ENCODE data around the gene ARSB. TPM values are rescaled to one million over a fixed set of nuclear protein-coding genes. Genes with fewer than 3 reads are reported as not detected.

Gene ARSB
- total RNA-seq, 1 donor from 2014 or later: 14.3 TPM

DNA sequence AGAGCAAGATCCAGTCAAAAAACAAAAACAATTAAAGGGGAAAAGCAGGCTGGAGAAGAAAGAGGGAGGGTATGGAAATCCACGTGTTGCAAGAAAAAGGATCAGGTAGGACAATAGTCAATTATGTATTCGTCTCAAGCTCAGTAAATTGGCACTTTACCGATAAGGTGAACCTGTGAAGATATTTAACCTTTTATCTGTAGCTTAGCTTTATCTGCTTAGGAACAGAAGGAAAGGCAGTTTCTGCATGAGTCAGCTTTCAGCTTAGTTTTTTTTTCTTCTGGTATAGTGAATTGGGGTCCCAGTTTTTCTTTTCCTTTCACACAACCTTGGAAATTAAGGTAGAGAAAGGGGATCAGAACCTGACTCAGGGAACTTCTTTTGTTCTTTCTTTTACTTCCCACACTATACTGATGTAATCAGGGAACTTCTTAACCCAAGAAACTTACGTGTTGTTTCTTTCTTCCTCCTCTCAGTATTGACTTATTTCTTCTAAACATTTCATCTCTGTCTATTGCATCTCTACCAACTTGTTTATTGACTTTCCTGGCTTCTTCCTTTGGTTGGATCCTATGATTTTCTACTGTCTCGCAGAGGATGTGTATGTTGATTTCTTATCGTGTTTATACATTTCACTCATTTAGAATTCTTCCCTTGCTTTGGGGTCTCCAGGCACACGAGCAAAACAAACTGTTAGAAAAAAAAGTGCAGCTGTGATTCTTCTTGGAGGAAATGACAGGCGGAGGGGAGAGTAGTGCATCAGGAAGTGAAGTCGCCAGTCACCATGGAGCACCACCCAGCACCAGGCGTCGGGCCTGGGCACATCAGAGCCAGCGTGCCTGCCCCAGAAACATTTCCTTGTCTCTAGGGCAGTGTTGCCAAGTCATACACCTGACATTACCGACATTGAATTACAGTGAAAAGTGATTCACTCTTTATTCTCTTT, 213.6 kb downstream of the ARSB start:
- no peaks in the 10 kb centered on the region for H3K36me3 ChIP-seq
- intact Hi-C loops (cut with micrococcal nuclease): no loop called here
- TF ChIP-seq, protein P1, sequence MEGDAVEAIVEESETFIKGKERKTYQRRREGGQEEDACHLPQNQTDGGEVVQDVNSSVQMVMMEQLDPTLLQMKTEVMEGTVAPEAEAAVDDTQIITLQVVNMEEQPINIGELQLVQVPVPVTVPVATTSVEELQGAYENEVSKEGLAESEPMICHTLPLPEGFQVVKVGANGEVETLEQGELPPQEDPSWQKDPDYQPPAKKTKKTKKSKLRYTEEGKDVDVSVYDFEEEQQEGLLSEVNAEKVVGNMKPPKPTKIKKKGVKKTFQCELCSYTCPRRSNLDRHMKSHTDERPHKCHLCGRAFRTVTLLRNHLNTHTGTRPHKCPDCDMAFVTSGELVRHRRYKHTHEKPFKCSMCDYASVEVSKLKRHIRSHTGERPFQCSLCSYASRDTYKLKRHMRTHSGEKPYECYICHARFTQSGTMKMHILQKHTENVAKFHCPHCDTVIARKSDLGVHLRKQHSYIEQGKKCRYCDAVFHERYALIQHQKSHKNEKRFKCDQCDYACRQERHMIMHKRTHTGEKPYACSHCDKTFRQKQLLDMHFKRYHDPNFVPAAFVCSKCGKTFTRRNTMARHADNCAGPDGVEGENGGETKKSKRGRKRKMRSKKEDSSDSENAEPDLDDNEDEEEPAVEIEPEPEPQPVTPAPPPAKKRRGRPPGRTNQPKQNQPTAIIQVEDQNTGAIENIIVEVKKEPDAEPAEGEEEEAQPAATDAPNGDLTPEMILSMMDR (IDR thresholded peaks at IDR 0.05; ENCODE audit: borderline replicate concordance): no peak
- H3K27me3 ChIP-seq (ENCODE audit: low read depth): no peaks in the 10 kb centered on the region
- no peak for DNase-seq
- no peak overlapping the region for H3K4me3 ChIP-seq
- no peak overlapping the region for H3K27ac ChIP-seq (replicated peaks)
- H3K4me1 ChIP-seq: peaks cover 10% of the 10 kb centered on the region
- H3K9me3 ChIP-seq (replicated peaks): peaks cover 1% of the 10 kb centered on the region

DNA sequence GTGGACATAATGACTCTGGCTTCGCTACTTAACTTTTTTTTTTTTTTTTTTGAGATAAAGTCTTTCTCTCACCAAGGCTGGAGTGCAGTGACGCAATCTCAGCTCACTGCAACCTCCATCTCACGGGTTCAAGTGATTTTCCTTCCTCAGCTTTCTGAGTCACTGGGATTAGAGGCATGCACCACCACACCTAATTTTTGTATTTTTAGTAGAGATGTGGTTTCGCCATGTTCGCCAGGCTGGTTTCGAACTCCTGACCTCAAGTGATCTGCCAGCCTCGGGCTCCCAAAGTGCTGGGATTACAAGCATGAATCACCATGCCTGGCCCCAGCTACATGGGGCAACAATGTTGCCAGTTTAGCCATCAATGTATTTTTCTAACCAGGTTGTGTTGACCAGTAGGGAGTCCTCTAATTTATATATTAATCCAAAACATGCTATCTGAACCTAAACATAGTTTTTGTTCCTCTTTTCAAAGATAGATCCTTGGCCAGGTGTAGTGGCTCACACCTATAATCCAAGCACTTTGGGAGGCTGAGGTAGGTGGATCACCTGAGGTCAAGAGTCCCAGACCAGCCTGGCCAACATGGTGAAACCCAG, 216.2 kb downstream of the ARSB start:
- H3K36me3 ChIP-seq: no peaks in the 10 kb centered on the region
- DNase-seq: no peak
- H3K9me3 ChIP-seq (replicated peaks): no peaks in the 10 kb centered on the region
- TF ChIP-seq, protein P1 (IDR thresholded peaks at IDR 0.05; ENCODE audit: borderline replicate concordance): no peak
- H3K4me1 ChIP-seq: peaks cover 10% of the 10 kb centered on the region
- H3K27me3 ChIP-seq (ENCODE audit: low read depth): no peaks in the 10 kb centered on the region
- no peak overlapping the region for H3K27ac ChIP-seq (replicated peaks)
- intact Hi-C loops (cut with micrococcal nuclease): no loop called here
- H3K4me3 ChIP-seq: no peak overlapping the region

DNA sequence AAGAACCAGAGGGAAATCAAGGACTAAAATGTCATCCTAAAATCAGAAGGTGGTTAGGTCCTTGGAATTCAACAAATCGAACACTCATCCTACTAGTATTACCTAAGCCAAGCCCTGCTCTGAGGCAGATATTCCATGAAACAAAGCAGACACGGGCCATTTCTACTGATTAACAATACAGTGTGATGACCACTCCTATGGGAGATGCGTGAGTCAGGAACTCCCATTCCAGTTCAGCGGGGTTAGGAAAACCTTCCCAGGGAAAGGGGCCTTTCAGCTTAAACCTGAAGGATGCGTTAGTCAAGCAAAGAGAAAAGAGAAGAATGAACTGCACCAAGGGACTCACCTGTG, 218.7 kb downstream of the ARSB start:
- H3K9me3 ChIP-seq (replicated peaks): no peaks in the 10 kb centered on the region
- H3K36me3 ChIP-seq: no peaks in the 10 kb centered on the region
- no peak overlapping the region for H3K4me3 ChIP-seq
- TF ChIP-seq, protein P1 (IDR thresholded peaks at IDR 0.05; ENCODE audit: borderline replicate concordance): no peak
- no peak overlapping the region for H3K27ac ChIP-seq (replicated peaks)
- intact Hi-C loops (cut with micrococcal nuclease): no loop called here
- DNase-seq: no peak
- no peaks in the 10 kb centered on the region for H3K27me3 ChIP-seq (ENCODE audit: low read depth)
- H3K4me1 ChIP-seq: peaks cover 3% of the 10 kb centered on the region

DNA sequence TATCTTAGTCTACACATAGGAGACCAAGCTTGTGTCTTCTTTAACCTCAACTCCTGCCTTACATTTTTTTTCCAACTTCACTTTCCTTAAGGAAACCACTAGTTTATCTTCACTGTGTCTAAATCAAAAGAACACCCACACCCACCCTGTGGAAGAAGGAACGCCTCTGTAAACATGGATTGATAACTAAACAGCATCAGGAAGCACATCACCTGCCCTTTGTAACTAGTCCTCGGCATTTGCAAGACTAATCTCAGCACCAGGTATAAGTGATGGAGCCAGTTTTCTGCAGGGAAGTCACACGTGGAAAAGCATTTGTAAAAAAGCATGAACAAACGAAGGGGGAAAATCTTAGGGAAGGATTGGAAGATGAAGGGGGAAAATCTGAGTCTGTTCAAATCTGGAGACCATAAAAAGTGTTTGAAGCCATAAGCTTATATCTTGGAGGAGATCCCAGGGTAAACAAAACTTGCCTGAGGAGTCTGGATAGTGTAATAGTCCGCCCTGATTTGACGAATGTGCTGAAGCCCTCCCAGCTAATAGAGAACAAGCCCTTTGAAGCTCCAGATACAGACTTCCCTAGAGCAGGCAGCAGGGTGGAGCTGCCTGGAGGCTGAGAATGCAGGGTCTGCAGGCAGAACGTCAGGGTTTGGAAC, 219.2 kb downstream of the ARSB start:
- H3K27ac ChIP-seq (replicated peaks): no peak overlapping the region
- DNase-seq: no peak

DNA sequence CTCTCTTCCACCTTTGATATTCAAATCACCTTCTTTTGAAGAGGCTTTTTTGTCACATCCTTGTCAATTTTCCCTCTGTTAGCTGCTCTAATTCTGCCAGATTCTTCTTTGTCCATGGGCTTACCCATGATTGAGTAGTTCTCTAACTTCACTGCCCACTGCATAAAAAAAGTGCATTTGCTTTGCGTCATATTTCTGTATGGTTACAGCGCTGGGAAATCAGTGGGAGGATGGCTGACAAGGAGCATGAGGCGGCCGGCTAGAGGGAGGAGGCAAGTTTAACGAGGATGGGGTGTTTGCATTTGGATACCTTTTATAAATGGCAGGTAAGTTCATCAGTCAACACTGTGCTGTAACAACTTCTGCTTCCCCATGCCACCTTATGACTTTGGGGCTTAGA, 220.0 kb downstream of the ARSB start:
- TF ChIP-seq, protein P1 (IDR thresholded peaks at IDR 0.05; ENCODE audit: borderline replicate concordance): no peak
- H3K4me3 ChIP-seq: no peak overlapping the region
- H3K27ac ChIP-seq (replicated peaks): no peak overlapping the region
- H3K4me1 ChIP-seq: no peaks in the 10 kb centered on the region
- no peaks in the 10 kb centered on the region for H3K27me3 ChIP-seq (ENCODE audit: low read depth)
- no peaks in the 10 kb centered on the region for H3K9me3 ChIP-seq (replicated peaks)
- no peak for DNase-seq
- no peaks in the 10 kb centered on the region for H3K36me3 ChIP-seq
- intact Hi-C loops (cut with micrococcal nuclease): no loop called here

More for the DNA sequence above, 219.2 kb downstream of the ARSB start:
- H3K4me1 ChIP-seq: no peaks in the 10 kb centered on the region
- H3K36me3 ChIP-seq: no peaks in the 10 kb centered on the region
- intact Hi-C loops (cut with micrococcal nuclease): no loop called here
- TF ChIP-seq, protein P1 (IDR thresholded peaks at IDR 0.05; ENCODE audit: borderline replicate concordance): no peak
- H3K9me3 ChIP-seq (replicated peaks): no peaks in the 10 kb centered on the region
- H3K4me3 ChIP-seq: no peak overlapping the region
- no peaks in the 10 kb centered on the region for H3K27me3 ChIP-seq (ENCODE audit: low read depth)

Data from left ventricle myocardium inferior (tissue), 1 donor.